HG02973 (cell line): ENCODE data around the gene TM9SF1.

Experiments
- ATAC-seq: cut with Tn5 transposase; IDR thresholded peaks from one replicate; pipeline ENCODE4 v1.9.1; 2021; ENCODE audit warnings: moderate library complexity; ENCODE audit not compliant: unreplicated experiment

The TM9SF1 gene

DNA sequence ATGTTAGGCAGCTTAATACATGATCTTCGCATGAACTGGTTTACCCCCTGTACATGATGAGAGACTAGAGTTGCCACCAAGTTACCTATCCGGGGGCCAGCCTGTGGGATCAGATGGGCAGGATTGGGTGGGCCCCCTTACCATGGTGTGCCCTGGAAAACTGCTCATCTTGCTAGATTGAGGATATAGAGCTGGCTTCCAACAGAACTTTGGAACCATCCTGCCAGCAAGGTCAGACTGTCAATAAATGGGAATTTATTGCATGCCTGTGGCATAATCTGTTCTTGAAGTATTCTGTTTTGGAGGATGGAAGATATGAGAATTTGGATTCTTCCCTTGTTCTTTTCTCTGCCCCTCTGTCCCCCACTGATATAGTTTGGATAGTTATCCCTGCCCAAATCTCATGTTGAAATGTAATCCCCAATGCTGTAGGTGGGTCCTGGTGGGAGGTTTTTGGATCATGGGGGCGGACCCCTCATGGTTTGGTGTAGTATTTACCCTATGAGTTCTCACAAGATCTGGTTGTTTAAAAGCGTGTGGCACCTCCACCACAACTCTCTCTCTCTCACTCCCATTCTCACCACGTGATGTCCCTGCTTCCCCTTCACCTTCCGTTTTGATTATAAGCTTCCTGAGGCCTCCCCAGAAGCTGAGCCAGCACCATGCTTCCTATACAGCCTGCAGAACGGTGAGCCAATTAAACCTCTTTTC, 3.7 kb upstream of the TM9SF1 start:
- ATAC-seq = no peak

GRCh38 chr14:24197056-24197450, 1.8 kb upstream of the TM9SF1 start:
- ATAC-seq = no peak

GRCh38 chr14:24196071-24197055, 1.1 kb upstream of the TM9SF1 start:
- ATAC-seq = peak; percentile 9

DNA sequence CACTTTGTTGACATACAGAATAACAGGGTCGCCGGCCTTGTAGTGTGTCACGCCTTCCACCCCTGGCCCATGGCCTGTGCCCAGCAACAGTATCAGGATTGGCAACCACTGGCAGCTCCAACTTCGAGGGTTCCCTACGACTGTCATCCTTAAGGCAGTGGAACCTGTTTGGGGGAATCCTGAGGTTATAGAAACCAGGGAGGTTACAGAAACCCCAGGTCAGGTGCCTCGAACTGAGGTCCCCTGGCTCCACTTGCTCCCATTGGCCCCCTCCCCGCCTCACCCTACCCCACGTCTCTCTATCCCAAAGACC, 412 bp downstream of the TM9SF1 start:
- no peak for ATAC-seq

GRCh38 chr14:24194186-24194872, 912 bp downstream of the TM9SF1 start:
- no peak for ATAC-seq

DNA sequence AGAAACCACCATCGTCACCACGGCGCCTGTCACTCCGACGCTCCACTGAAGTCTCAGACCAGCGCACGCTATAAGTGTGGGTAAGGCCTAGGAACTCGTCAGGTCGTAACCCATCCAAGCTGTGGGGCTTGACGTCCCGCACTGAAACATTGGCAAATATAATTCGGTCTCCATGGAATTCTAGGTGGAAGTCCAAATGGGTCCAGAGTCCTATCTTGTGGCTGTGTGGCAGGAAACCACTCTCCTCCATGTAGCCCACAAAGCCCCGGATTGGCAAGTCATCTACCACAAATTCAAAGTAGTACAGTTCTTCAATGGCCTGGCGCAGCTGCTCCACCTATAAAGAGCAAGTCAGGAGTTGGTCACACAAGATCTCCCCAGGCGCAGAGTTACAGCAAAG, 2.3 kb downstream of the TM9SF1 start:
- ATAC-seq = no peak

- no peak for ATAC-seq
Measured at GRCh38 chr14:24190416-24190815, 4.8 kb downstream of the TM9SF1 start.

GRCh38 chr14:24189460-24189859, 5.8 kb downstream of the TM9SF1 start:
- no peak for ATAC-seq

DNA sequence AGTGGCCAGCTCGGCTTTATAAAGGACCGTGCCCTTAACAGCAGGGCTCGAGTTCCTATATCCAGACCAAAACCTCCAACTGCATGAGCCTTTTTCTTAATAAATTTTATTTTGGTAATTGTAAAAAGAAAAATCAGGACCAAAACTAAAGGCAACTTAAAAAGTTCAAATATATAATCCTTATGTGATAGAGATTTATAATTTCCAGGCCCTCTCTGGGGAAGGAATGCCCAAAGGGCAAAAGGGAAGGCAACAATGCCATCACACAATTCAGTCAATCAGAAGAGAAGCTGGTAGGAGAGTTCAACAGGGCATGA, 6.2 kb downstream of the TM9SF1 start:
- no peak for ATAC-seq

GRCh38 chr14:24188251-24189058, 6.8 kb downstream of the TM9SF1 start, which contains the start of gene IPO4:
IPO4 (minus strand) TSS chr14:24188816; CDS start chr14:24188787, 29 bp downstream.
- ATAC-seq = peak; percentile 69

GRCh38 chr14:24187539-24187915, 7.7 kb downstream of the TM9SF1 start:
- ATAC-seq = no peak

DNA sequence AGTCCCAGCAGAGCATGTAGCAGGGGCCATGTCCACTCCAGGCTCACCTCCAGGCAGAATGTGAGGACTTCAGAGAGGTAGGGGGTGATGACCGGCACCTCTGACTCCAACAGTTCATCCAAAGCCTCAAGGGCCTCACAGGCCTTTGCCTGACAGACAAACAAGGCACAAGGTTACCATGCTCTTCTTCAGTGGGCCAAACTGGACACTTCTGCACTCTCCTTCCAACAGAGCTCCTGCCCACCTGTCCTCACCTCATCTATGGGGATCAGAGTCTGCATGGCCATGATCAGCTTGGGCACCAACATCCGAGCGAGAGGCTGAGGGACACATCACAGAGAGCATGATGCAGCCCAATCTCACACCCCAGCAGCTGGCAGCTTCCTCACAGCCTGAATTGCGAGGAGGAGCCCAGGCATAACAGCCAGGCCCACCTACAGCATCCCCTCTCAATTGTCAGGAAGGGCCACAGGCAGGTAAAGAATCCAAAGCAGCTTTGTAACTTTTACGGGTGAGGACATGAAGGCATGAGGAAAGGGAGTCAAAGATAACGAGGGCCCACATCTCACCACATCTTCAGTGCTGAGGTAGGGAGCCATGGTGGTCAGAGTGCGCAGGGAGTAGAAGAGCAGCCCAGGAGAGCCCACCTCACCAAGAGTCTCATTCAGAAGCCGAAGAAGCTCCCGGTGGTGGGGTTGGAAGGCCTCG, 8.3 kb downstream of the TM9SF1 start:
- no peak for ATAC-seq

DNA sequence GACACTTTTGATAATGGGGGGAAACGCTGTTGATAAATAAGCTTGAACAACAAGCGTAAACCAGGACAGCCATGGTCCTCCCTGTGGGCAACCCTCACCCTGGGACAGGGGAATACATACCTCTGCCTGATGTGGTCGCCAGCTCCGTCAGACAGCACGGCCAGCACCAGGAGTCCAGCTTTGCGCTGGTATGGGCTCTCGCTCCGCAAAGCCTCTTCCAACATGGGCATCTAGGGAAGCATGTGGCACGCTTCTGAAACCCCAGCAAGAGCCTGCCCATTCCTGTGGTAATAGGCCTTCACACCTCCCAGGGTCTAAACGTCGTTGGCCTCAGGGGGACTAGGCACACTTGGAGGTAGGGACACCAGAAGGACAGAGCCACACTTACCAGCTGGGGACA, 9.5 kb downstream of the TM9SF1 start:
- no peak for ATAC-seq

GRCh38 chr14:24185026-24185425, 10.2 kb downstream of the TM9SF1 start:
- ATAC-seq = no peak

- ATAC-seq = no peak
Measured at GRCh38 chr14:24184104-24184970, 10.9 kb downstream of the TM9SF1 start.

GRCh38 chr14:24183014-24183481, 12.2 kb downstream of the TM9SF1 start:
- ATAC-seq = no peak

DNA sequence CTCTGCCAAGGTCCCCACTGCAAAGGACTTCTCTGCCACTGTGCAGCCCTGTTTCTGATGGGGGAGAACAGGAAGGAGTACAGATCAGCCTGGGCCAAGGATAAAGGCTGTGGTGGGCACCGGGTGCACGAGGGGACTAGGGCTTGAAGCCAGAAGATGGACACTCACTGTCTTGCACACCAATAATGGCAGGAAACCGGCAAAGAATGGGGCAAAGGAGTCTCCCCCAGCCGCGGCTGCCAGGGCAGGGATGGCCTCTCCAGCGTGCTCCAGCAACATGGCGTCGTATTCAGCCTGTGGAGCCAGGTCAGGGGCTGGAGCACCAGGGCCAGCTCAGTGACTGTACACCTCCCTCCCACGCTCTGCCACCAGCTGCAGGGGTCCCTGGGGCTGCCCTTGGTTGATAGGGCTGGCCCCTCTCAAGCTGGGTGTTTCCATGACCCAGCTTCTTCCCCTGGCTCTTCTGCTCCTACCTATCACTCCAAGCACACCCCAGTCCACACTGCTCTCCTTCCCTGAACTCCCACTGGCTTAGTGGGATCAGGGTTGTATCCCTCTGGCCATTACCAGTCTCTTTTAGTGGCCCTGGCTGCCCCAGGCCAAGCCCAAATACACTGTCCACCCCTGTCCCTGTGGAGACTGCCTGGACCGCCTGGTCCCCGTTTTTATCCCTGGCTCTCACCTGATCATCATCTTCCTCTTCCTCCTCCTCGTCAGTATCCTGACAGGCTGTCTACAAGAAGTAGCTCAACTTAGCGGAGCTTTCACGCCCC, 12.9 kb downstream of the TM9SF1 start:
- ATAC-seq = no peak

- ATAC-seq = no peak
Measured at GRCh38 chr14:24181371-24182077, 13.7 kb downstream of the TM9SF1 start.
